DMS 273 (cell line): ENCODE data around the gene RBP5.
A peak's percentile ranks its signal among the peaks of the same experiment; 100 is the strongest.

ENCODE experiments used
- DNase-seq: peaks from one replicate; lab custom pipeline; 2025; ENCODE audit not compliant: unreplicated experiment; lab: John Stamatoyannopoulos, UW

RBP5 gene, protein sequence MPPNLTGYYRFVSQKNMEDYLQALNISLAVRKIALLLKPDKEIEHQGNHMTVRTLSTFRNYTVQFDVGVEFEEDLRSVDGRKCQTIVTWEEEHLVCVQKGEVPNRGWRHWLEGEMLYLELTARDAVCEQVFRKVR

DNA sequence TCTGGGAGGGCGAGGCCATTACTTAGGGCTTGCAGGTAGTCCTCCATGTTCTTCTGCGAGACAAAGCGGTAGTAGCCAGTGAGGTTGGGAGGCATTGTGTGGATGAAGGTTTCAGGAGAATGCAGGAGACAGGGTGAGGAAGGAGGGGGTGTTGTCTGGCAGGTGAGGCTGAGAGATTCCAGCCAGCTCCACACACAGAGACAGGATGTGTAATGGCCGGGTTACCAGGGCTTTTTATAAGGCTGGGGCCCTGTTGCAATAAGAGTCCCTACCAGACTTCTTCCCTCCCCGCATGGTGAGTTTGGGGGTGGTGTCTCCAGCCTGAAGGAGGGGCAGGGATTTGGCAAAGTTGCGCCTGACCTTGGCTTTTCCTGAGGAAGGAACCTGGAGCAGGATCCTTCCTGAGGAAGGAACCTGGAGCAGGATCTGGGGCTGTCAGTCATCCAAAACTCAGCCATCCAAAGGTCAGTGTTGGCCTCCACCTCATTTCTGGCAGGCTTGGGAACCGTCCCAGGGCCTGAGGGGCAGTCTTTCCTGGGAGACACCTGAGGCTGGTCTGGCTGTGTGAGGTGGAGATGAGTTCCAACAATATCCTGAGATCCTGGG lies at the start of gene RBP5:
Gene RBP5 (minus strand): TSS at position 209 of the 606 bp plus-strand sequence. CDS start 114 bp downstream, at position 95.
- DNase-seq: no peak

DNA sequence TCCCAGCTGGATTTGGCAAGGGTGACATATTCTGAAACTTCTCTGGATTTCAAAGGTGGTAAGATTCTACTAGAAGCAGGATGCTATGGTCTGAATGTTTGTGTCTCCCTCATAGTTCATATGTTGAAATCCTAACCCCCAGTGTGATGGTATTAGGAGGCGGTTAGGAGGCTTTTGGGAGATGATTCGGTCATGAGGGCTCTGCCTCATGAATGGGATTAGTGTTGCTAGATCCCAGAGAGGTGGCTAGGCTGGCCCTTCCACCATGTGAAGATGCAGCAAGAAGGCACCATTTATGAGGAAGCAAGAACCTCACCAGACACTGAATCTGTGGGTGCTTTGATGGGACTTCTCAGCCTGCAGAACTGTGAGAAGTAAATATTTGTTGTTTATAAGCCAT lies 49.8 kb upstream of the RBP5 start:
- DNase-seq: no peak

DNA sequence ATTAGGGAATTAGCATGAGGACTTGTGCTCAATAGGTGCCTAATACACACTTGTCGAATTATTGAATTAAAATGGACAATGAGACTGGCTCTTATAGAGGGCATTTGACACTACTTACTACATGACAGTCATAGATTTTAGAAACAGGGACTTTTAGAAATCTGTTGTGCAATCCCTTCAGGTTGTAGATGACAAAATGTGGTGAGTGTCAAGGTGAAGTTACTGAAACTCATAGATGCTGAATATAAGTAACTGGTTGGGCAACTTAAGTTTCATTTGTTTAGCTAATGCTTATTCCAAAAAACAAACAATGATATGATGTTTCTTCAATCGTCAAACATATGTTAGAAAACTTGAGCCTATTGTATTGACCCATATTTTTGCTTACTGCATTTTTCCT lies 47.9 kb upstream of the RBP5 start:
- no peak for DNase-seq

DNA sequence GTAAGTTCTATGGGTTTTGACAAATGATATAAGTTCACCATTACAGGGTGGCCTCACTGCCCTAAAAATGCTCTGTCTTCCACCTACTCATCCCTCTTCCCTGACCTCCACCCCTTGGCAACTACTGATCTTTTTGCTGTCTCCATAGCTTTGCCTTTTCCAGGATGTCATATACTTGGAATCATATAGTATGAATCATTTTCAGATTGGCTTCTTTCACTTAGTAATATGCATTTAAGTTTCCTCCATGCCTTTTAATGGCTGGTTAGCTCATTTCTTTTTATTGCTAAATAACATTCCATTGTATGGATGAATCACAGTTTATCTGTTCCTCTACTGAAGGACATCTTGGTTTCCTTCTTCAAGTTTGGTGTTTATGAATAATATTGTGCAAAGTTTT lies 46.8 kb upstream of the RBP5 start:
- no peak for DNase-seq

DNA sequence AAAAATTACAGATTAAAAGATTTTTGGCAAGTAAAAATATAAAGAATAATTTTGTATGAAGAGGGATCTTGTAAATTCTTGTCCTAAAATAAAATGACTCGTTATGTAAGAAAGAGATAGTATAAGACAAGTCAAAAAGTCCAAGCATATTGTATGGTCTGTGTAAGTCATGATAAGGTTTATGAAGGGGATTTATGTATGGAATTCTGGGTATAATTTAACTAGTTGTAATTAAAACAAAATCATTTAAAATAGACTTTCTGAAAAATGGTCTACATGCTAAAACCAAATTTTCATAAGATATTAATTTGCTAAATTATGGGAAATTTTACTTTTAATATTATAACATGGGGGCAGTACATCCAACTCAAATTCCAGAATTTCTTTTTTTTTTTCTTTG lies 43.2 kb upstream of the RBP5 start:
- DNase-seq: peak; percentile 4

DNA sequence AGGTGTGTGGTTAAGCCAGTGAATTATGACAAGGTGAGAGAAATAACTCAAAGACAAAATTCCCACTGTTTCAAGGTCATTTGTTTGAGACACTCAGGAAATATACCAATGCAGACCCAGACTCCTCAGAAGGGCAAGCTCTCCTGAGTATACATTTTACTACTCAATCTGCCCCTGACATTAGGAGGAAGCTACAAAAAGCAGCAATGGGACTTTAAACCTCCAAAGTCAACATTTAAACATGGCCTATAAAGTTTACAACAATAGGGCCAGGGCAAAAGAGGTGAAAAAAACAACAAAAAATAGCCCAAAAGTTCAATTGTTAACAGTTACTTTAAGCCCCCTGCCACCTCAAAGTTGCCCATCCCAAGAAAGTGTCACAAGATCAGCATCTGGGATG lies 41.3 kb upstream of the RBP5 start:
- no peak for DNase-seq

DNA sequence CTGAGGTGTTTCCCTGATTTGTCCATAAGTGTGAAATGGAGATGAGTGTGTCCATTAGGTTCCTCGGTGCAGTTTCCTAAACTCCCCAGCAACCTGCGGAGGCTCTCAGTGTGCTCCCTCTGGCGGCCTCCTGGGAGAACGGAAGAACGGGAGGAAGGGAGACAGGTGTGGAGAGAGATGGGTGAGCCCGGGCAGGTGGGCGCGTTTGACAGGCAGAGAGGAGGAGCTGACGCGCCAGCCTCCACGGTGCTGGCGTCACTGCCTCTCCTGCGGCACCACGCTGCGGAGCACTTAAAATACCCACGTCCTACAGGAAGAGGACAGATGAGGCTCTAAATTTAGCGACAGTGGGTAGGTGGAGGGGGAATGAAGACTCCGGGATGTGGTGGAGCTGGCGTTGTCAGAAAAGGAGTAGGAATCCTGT lies 34.0 kb upstream of the RBP5 start:
- DNase-seq: peak; percentile 60

DNA sequence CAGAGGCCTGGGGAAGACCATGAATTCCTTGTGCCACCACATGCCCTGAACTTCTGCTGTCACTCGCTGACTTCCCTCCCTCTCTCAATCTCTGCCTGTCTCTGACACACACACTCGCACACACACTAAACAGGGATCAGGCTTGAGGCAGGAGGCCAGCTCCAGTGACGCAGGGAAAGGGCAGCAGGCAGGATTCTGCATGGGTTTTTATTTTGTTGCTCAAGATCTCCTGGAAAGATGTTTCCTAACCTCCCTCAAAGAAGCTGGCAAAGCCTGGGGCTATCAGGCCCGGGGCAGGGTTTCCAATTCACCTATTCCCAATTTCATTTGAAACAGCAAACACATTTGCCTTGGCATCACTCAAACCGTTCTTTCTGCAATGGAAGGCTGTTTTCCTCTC lies 33.1 kb upstream of the RBP5 start:
- DNase-seq: no peak

DNA sequence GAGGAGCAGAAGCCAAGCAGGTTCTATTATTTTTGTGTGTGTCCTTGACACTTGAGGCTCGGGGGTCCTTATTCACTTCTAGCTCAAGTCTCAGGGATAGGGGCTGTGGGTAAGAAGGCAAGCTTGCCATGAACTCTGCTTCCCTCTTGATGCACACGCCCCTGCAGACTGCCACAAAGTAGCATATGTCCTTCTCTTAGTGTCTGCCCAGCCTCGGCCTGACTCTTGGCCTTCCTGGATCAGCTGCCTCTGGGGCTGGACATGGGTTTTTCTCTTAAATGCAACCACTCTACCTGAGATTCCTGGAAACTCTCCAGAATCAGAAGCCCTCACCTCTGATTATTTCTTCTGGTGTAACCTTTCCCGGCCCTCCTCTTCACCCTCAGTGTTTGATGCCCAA lies 32.6 kb upstream of the RBP5 start:
- no peak for DNase-seq

DNA sequence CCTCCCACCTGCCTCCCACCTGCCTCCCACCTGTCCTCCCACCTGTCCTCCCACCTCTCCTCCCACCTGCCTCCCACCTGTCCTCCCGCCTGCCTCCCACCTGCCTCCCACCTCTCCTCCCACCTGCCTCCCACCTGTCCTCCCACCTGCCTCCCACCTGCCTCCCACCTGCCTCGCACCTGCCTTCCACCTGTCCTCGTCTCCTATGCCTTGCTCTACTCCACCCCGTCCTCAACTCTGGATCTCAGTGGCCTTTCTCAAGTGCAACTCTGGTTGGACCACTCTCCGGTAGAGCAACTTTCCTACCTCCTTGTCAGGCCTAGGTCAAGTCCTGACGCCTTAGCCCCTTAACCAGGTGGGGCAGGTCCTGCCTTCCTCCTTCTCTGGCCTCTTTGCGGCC lies 31.5 kb upstream of the RBP5 start:
- no peak for DNase-seq

DNA sequence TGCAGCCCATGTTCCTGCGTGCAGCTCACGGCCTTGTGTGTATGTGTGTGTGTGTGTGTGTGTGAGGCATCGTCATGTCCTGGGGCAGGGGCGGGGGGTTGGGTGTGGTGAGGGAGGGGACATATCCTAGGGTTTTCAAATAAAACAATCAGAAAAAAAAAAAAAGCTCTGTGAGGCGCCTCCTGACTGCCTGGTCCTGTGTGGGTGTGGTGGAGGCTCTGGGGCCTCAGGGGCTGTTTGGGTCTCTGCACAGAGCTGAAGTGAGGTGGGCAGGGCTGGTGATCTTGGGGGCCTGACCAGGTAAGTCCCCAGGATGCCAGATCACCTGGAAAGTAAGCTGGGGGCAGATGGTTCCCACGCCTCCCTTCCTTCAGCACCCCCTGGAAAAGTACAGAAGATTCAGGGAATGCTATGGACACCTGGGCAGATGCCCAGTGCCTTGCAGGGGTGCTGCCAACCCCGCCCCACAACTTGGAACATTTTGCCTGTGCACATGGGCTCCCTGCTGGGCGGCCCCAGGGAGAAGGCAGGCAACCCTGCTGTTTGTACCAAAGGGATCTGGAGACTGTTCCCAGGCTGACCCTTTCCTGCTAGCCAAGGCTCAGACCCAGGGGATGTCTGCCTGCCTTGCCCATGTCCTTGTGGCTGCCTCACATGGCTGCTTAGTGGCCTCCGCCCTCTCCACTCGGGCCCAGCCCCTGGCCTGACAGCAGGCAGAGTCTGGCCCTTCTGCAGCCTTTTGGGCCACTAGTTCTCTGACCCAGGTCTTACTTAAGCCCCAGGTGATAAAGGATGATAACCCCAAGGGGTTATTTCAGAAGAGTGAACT lies 30.3 kb upstream of the RBP5 start:
- DNase-seq: no peak

DNA sequence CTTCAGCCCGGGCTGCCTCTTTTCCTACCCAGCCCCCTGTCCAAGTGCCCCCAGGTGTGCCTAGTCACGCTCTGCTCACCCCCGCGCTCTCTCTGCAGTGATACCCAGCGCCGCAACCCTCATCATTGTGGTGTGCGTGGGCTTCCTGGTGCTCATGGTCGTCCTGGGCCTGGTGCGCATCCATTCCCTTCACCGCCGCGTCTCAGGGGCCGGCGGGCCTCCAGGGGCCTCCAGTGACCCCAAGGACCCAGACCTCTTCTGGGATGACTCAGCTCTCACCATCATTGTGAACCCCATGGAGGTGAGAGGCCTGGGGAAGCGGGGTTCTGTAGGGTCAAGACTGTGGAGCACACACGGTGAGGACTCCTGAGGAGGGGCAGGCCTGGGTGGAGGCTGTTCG lies 28.7 kb upstream of the RBP5 start:
- no peak for DNase-seq

DNA sequence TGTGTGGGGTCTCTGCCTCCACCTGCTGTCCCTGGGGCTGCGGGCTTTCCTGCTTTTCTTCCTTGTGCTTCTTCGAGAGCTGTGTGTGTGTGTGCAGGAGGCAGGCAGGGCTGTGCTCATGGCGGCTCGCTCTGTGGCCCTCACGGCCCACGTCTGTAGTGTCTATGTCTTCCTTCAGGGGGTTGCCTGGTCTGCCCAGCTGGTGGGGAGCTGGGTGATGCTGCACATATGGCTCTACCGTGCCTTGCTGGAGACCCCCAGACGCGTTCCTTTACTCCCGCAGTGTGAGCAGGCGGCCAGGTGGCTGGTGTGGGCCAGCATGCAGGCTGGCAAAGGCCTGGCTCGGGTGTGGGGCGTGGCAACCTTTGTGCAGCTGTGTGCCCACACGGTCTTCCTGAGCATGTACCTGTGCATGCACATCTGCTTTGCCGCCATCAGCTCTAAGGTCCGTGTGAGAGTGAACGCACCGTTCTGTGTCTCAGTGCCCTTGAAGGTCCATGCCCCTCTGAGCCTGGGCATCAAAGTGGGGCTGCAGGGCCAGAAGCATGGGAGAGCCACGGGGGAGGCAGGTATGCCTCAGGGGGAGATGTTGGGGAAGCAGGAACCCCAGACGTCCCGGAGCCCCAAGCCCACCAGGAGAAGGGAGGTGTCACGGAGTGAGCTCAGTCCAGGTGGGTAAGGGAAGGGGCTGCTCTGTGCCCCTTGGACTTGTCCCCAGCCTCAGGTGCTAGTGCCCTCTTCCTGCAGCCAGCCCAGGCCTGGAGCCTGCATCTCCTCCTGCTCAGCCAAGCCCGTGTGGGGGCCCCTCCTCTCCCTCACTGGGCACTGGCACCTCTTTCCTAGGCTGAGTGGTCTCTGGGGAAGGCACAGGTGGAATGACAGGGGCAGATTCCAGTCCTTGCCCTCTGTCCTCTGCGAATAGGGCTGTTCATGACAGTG lies 27.8 kb upstream of the RBP5 start:
- DNase-seq: no peak

DNA sequence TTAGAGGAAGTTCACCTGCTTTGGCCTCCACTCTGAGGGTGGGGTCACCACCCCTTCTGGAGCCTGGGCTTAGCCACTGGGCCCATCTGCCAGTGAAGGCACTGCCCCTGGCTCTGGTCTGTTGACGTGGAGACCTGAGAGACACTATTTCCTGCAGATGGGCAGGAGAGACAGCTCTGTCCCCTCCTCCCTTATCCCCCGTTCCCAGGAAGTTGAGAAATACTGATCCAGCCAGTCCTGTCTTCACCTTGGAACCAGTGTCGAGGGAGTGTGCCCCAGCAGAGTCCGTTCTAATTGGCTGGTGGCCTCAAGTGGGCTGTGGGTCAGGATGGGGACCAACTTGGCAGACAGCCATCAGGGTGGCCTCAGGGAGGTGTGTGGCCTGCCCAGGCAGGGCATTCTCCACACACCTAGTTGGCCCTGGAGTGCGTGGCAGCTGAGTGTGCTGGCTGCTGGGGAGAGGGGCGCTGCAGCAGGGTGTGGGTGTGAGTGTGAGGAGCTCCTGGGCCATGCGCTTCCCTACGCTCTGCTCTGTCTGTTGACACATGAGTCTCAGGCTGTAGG lies 26.9 kb upstream of the RBP5 start:
- no peak for DNase-seq

DNA sequence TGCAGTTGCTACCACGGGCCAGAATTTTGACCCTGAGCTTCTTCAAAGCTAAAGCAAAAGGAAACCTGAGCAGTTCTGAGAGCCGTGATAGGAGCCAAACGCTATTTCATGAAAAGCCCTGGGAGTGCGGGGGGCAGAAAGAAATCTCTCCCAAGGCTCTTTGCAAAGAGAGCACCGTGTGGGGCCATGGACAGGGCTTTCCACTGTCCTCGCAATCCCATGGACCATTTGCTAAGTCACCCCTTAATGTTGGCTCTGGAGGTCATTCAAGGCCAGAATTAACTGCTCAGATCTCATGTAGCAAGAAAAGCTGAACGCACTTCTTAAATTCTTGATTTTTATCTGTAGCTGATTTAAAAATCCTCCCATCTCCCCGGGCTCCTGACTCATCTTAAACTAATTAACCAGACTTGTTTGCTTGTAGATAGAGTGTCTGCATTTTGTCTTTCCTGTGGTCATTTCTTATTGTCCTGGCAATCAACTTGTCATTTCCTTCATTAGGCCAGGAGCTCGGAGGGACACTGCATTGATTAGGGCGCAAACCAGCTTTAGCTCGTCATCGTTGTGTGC lies 26.3 kb upstream of the RBP5 start:
- no peak for DNase-seq

DNA sequence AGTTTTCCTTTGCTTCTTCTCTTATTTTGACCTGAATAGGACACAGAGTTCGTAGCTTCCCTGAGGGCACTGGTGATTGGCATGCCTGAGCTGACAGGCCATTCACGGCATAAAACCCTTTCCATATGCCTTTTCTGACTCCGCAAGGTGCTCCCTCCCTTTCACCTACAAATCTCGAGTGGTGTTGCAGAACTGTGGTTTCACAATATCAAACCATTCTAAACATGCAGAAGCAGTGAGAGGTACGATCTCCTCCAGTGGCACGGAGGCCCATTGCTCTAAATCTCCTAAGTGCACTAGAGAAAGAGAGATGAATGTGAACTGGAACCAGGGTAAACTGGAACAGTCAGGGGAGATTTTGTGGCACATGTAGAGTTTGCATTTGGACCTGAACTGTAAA lies 25.4 kb upstream of the RBP5 start:
- no peak for DNase-seq

DNA sequence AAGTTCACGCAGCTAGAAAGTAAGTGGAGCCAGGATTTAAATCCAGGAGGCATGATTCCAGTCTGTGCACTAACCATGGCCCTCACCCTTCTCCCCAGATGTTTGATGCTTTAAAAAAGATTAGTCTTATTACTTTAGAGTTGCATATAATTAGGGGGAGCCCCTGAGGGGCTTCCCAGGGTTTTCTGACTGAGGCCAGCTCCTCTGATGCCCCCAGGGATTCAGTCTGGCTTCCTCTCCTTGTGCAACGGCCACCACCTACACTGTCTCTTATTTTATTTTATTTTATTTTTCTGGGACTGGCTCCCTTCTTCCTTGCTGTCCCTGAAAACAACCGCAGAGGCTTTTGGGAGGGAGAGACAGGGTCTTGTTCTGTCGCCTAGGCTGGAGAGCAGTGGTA lies 24.1 kb upstream of the RBP5 start:
- DNase-seq: no peak

DNA sequence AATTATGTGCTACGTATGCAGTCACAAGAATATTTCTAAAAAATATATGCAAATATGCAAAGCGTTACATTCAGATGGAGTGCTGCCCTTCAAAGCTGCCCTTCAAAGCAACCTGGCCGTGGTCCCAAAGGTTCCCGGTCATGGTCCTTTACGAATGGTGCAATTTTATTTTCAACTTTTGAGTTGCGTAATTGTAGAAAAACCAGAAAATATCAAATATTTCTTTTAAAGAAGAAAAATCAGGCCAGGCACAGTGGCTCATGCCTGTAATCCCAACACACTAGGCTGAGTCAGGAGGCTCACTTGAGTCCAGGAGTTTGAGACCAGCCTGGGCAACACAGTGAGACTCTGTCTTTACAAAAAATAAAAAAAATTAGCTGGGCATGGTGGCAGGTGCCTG lies 22.8 kb upstream of the RBP5 start:
- no peak for DNase-seq

DNA sequence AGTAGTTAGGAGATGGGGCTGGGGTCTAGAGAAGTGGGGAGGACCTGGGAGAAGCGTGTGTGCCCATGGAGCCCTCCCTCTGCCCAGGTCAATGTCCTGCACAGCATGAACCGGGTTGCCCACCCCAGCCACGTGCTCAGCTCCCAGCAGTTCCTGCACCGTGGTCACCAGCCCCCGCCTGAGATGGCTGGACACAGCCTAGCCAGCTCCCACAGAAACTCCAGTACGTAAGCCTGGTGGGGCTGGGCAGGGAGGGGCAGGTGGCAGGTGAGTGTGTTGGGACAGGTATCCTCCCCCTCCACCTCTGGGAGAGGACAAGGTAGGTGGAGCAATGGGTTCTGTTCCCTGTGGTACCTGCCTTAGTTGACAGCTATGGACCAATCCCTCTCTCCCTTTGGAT lies 22.2 kb upstream of the RBP5 start:
- DNase-seq: no peak

DNA sequence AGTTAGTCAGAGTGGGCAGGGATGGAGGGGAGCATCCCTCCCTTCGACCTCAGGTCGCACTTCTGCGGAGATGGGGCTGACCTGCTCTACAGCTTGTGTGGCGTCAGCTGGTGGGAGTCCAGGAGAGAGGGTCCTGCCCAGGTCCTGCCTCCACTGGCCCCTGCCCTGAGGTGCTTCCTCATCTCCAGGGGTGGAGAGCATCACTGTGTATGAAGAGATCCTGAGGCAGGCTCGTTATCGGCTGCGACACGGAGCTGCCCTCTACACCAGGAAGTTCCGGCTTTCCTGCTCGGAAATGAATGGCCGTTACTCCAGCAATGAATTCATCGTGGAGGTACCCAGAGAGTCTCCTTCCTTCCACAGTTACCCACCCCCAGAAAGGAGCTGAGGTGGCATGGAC lies 21.7 kb upstream of the RBP5 start:
- DNase-seq: no peak

DNA sequence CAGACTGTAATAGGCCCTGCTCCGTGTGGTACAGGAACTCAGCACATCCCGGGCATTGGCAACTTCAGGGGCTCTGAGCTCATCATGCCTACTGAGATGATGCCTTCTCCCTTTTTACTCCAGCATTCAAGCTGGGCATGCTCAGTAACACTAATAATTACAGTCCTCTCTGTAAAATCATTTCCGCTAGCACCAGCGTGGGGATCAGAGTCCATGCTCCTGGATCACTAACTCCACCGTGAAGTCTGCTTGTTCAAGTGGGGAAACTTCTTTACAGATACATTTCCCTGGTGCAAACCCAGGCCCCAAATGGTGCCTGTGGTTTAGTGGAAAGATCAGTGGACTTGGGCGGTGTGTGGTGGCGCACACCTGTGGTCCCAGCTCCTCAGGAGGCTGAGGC lies 18.2 kb upstream of the RBP5 start:
- DNase-seq: no peak
